WI38 (cell line): Measurements from ENCODE around the gene CEP164.
"Not testable (repeated sequence)": the region's sequence is repeated elsewhere in the genome, so short reads cannot be mapped to it uniquely, and the experiment has no call there.

Source experiments
- H3K4me3 ChIP-seq: 2 replicates; pipeline ENCODE4 v1.5.1; 2011; ENCODE audit warnings: low read depth, mild to moderate bottlenecking, control low read depth, low read length
- CTCF ChIP-seq: IDR thresholded peaks from 2 replicates; pipeline ENCODE4 v1.5.1; 2012; ENCODE audit warnings: low read depth, mild to moderate bottlenecking, control low read depth, low read length

The CEP164 gene

GRCh38 chr11:117456027-117456720 lies 128.5 kb downstream of the CEP164 start:
- TF ChIP-seq CTCF = no peak
- H3K4me3 ChIP-seq = no peak overlapping the region

- not testable (repeated sequence) for H3K4me3 ChIP-seq
Measured at GRCh38 chr11:117456721-117457029, 129.0 kb downstream of the CEP164 start.

- H3K4me3 ChIP-seq = no peak overlapping the region
- TF ChIP-seq CTCF = no peak
Measured at GRCh38 chr11:117457031-117457785, 129.6 kb downstream of the CEP164 start.

- no peak for TF ChIP-seq CTCF
- H3K4me3 ChIP-seq = no peak overlapping the region
Measured at GRCh38 chr11:117457835-117458234, 130.2 kb downstream of the CEP164 start.

- no peak for TF ChIP-seq CTCF
- H3K4me3 ChIP-seq = no peak overlapping the region
Measured at GRCh38 chr11:117458275-117459122, 130.8 kb downstream of the CEP164 start.

GRCh38 chr11:117459123-117459978 lies 131.7 kb downstream of the CEP164 start:
- H3K4me3 ChIP-seq = no peak overlapping the region

More at GRCh38 chr11:117459123-117459978, 131.7 kb downstream of the CEP164 start:
- no peak for TF ChIP-seq CTCF
